CD1c-positive myeloid dendritic cell (primary cell): ENCODE results near the gene MUC5AC.

Experiments
- DNase-seq: peaks from one replicate; pipeline ENCODE4 v3.0.0-alpha.2; 2016; ENCODE audit errors: extremely low spot score

The MUC5AC gene

DNA sequence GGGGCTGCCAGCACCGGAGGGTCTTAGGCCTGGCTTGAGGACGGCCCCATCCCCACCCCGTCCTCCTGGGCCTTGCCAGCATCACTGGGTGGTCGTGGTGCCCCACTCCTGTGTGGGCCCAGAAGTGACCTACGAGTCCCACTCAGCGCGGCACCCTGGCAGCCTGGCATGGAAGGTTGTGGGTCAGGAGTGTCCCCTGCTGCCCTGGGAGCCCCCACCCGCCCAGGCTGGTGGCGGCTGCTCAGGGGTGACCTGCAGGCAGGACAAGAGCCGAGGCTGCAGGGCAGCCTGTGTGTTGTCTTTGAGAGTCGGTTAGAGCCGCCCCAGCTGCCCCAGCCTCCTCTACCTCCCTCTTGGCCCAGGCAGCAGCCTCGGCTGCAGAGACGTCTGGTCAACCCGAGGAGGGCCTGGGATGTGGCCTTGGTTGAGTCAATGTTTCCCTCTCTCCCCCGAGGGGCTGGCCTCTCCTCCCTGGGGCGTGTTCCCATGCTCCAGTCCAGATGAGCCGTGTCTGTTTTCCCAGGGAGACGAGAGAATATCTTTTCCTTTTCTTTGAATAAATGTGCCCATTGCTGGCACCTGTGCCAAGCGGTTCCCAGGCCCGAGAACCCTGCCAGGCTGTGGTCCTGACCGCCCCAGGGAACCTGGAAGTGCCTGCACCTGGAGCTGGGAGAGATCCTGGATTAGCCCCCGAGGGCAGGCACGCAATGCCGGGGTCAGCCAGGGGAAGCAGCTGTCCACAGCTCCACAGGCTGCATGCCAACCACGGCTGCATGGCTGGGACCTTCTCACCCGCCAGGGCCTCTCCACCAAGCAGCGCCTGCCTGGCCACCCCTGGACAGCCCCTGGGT, 35.7 kb upstream of the MUC5AC start:
- DNase-seq = no peak

- DNase-seq = no peak
These were observed 35.1 kb upstream of the MUC5AC start for GRCh38 chr11:1122664-1123002.

DNA sequence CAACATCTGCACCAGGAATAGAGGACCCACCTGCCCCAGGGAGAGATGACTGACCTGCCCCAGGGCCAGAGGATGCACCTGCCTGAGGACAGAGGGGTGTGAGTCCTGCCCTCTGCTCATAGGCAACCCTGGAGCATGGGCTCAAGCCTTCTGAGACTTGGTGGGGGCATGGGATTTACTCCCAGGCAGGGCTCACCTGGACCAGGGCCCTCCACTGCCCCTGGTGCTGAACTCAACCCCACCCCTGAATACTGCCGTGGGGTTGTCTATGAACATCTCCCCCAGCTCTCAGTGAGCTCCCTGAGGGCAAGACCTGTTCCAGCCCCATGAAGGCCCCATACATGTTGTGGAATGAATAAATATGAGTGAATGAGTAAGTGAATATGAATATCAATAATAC, 33.8 kb upstream of the MUC5AC start:
- no peak for DNase-seq

- DNase-seq = no peak
These were observed 31.9 kb upstream of the MUC5AC start for GRCh38 chr11:1125803-1126202.

- no peak for DNase-seq
These were observed 31.2 kb upstream of the MUC5AC start for GRCh38 chr11:1126491-1126926.

DNA sequence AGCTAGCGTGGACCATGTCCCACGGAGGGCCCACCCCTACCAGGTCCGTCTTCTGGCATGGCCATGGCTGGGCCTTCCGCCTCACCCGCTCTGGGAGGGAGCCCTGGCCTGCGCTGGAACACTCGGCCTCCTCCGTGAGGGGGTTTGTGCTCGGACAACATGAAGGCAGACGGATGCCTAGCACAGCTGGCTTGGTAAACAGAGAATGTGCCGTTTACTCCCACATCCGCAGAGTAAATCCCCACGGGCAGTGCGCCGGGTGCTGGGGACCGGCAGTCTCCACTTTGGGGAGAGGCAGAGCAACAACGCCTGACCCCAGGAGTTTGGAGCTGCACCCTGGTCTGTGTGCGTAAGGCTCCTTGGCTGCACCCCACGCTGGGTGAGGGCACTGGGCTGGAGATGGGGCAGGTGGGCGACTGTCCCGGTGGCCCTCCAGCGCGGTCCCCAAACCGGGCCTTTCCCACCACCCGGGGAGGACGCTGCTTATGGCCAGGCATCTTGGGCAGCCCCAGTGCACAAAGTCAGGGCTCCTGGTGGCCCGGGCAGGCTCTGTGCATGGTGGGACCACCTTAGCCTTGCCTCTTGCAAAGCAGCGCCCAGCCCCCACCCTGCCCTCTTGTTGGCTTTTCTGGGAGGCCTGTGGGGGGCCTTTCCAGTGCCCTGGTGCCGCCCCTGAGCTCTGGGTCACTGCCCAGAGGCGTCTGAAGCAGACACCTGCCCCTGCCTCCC, 30.7 kb upstream of the MUC5AC start:
- no peak for DNase-seq

DNA sequence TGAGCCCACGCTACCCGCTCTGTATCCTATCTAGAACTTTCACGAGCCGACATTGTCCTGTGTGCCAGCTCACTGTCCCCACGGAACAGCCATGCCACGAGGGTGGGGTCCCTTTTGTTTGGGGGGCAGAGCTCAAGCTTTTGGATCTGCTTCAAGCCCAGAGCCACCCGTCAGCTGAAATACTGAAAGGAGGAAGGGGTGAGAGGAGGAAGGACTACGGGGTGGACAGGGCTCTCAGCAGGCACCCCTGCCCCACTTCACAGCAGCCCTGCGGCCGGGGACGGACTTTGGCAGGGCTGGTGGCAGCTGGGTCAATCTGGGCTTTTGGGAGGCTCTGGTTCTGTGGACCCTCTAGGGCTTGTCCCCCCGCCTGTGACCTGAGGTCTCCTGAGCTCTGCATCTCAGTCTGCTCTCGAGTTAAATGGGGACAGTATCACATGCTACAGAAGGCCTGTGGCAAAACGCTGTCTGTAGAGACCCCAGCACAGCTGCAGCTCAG, 30.0 kb upstream of the MUC5AC start:
- DNase-seq = no peak

DNA sequence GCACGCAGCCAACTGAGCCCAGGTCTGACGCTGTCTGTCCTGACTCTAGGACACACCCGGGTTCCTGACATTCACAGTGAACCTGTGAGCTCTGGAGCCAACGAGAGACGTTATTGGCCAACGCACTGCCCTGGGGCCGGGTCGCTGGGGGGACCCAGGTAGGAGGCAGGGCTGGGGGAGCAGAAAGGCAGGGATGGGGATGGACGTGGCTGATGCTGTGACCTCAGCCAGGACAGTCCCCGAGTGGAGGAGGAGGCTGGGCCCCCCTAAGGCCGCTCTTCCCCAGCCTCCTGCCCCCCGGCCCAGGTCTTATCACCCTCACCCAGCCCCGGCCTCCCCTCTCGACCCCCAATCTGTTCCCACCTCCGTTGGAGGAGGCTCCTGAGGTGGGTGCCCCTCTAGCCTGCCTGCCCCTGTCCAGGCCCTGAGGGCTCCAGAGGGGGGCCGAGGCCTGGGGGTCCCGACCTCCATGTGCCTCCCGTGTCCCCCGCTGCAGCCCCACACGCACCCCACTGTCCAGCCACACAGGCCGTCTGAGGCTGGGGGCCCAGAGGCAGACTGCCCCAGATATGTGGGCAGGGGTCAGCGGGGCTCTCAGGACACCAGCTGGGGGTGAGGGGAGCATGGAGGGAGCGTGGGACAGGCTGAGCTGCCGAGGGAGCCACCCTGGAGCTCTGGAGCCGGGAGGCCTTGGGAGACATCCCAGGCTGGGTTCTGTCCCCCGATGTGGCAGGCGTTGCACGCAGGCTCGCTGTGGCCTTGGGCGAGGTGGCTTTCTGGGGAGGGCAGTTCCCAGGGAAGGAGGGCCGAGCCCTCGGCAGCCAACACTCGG, 29.2 kb upstream of the MUC5AC start:
- DNase-seq = no peak

DNA sequence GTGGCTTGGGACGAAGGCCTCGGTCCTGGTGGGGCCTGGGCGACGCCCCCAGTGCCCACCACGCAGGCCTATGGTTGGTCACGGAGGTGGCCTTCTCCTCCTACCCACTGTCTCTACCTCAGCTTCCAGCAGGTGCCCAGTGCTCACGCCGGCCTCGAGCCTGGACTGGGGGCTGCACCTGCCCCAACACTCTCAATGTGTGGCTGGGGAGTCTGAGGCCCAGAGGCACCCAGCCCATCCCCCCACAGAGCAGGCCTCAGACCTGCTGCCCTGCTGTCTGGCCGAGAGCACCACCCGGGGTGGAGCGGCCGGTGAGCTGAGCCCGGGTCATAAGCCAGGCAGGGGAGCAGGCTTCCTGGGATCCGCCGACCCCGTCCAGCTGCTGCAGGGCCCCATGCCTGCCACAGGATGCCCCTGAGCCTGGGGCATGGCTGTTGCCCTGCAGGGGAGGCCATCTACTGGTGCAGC, 28.6 kb upstream of the MUC5AC start:
- DNase-seq = no peak

GRCh38 chr11:1129611-1130160, 28.1 kb upstream of the MUC5AC start:
- DNase-seq = no peak

- no peak for DNase-seq
These were observed 27.3 kb upstream of the MUC5AC start for GRCh38 chr11:1130276-1131032.

DNA sequence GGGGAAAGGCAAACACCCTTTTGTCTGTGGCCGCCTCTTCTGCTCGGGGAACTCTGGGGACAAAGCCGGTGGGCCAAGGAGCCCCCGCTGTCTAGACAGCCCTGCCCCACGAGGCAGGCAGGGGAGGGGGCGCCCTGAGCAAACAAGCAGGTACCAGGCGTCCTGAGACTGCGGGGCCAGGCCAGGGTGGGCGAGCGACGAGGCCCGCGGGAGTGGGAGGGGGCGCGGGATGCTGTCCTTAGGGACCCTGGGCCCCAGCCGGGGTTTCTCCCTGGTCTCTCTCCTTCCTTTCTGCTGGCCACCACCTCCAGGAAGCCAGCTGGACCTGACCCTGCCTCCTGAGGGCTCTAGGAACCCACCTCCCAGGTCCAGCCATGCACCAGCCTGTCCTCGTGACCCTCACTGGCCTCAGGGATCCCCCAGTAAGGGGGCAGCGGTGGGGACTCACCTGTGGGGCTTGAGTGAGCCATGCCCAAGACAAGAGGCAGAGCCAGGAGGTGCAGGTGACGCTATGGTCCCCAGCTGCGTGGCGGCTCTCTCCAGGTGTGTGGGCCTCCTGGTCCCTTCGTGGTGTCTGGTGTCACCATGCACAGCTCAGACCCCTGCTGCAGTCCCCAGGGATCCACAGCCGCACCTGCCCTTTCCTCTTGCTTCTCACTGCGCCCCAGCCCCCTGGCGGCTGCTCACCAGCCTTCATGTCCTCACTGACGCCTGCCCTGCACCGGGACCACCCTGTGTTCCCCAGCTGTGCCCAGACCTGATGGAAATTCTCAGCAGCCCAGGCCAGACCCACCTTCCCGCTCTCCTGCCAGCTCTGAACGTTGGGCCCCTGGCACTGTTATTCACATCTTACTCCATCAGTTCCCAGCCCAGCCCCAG, 26.5 kb upstream of the MUC5AC start:
- no peak for DNase-seq

GRCh38 chr11:1134848-1135445, 22.8 kb upstream of the MUC5AC start:
- no peak for DNase-seq

GRCh38 chr11:1138097-1138496, 19.7 kb upstream of the MUC5AC start:
- no peak for DNase-seq

- no peak for DNase-seq
These were observed 18.2 kb upstream of the MUC5AC start for GRCh38 chr11:1139441-1140083.

- no peak for DNase-seq
These were observed 16.9 kb upstream of the MUC5AC start for GRCh38 chr11:1140642-1141490.

GRCh38 chr11:1146365-1146764, 11.4 kb upstream of the MUC5AC start:
- no peak for DNase-seq

DNA sequence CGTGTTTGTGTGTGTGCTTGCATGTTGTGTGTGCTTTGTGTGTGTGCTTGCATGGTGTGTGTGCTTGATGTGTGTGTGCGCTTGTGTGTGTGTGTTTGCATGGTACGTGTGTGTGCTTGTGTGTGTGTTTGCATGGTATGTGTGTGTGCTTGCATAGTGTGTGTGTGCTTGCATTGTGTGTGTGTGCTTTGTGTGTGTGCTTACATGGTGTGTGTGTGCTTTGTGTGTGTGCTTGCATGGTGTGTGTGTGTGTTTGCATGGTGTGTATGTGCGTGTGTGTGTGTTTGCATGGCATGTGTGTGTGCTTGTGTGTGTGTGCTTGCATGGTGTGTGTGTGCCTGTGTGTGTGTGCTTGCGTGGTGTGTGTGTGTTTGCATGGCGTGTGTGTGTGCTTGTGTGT, 10.0 kb upstream of the MUC5AC start:
- DNase-seq = no peak
